ENCODE results near the gene GCLC.

- TF ChIP-seq CTCF (IDR thresholded peaks at IDR 0.05) (no peak), EP300 (IDR thresholded peaks at IDR 0.05) (no peak)
These were observed 44.8 kb downstream of the GCLC start for GRCh38 chr6:53500095-53500494.
